ENCODE measurements around the gene CLNS1A. TPM values are rescaled to one million over a fixed set of nuclear protein-coding genes. Genes with fewer than 3 reads are reported as not detected.

Gene CLNS1A
- total RNA-seq, 4 donors from 2014 or later, result 9.4 to 96.3 (median 60.6) TPM

DNA sequence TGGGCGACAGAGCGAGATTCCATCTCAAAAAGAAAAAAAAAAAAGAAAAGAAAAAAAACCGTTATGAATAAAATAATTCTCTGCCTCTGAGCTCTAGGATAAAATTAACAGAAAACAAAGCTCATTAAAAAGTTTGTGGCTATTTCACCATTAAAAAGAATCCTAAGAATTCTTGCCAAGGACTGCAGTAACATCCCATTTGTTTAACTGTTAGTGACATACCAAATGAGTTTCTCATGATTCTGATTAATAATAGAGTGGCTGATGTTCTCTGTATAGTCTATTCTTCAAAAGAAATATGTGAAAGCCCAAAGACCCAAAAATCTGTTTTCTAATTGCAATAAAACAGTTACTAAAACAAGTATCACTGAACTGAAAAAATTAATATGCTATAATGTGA, 19.7 kb downstream of the CLNS1A start:
- intact Hi-C loops (cut with DNase I; ENCODE audit: low total_unique reads) (no loop called here), in situ Hi-C loops (cut with MboI; ENCODE audit: low pct_ligation_motif_present in 1 of 4, low pct_unique_long_range_greater_than_20kb in 1 of 4, low sequenced_read_pairs in 3 of 4) (no loop called here)
- Histone ChIP-seq H3K4me3 (no peak overlapping the region), H3K4me1 (no peaks in the 10 kb centered on the region), H3K36me3 (peaks cover 0 to 24% (median 10%) of the 10 kb centered on the region in 4 donors), H3K9me3 (no peaks in the 10 kb centered on the region), H3K27ac (no peak overlapping the region), H3K27me3 (no peaks in the 10 kb centered on the region)
- no peak for DNase-seq
- TF ChIP-seq POLR2A (IDR thresholded peaks at IDR 0.05), result no peak
- TF ChIP-seq, protein P1, sequence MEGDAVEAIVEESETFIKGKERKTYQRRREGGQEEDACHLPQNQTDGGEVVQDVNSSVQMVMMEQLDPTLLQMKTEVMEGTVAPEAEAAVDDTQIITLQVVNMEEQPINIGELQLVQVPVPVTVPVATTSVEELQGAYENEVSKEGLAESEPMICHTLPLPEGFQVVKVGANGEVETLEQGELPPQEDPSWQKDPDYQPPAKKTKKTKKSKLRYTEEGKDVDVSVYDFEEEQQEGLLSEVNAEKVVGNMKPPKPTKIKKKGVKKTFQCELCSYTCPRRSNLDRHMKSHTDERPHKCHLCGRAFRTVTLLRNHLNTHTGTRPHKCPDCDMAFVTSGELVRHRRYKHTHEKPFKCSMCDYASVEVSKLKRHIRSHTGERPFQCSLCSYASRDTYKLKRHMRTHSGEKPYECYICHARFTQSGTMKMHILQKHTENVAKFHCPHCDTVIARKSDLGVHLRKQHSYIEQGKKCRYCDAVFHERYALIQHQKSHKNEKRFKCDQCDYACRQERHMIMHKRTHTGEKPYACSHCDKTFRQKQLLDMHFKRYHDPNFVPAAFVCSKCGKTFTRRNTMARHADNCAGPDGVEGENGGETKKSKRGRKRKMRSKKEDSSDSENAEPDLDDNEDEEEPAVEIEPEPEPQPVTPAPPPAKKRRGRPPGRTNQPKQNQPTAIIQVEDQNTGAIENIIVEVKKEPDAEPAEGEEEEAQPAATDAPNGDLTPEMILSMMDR (IDR thresholded peaks at IDR 0.05), result no peak
- TF ChIP-seq POLR2AphosphoS5 (IDR thresholded peaks at IDR 0.05), result no peak
- no peak for TF ChIP-seq EP300 (IDR thresholded peaks at IDR 0.05; ENCODE audit: low read depth)
- WGBS, 2 donors (ENCODE audit: low coverage in 1 of 2), result 72 to 89% methylated on average over 1 to 3 of the region's 3 CpGs

DNA sequence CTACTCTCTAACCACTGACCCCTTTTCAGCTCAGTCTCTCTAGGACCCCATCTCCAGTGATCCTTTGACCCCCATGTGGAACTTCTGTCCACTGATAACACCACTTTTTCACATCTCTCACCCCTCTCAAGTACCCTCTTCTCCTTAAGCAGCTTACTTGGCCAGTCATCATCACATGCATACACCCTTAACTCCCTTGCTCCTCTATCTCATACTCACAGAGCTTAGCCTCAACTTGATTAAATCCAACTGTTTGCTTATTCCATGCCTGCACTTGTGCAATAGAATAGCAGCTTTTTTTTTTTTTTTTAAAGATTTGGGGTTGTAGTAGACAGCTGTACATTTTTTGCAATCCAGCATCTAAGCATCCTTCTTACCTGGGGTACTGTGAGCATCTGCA, 25.7 kb downstream of the CLNS1A start:
- TF ChIP-seq POLR2AphosphoS5 (IDR thresholded peaks at IDR 0.05), result no peak
- TF ChIP-seq, protein P1 (IDR thresholded peaks at IDR 0.05), result no peak
- TF ChIP-seq EP300 (IDR thresholded peaks at IDR 0.05; ENCODE audit: low read depth), result no peak
- TF ChIP-seq POLR2A (IDR thresholded peaks at IDR 0.05), result no peak
- Histone ChIP-seq H3K4me1 (no peaks in the 10 kb centered on the region), H3K36me3 (peaks cover 0 to 20% (median 7%) of the 10 kb centered on the region in 4 donors), H3K9me3 (no peaks in the 10 kb centered on the region), H3K27ac (no peak overlapping the region), H3K4me3 (no peak overlapping the region), H3K27me3 (no peaks in the 10 kb centered on the region)
- in situ Hi-C loops (cut with MboI; ENCODE audit: low pct_ligation_motif_present in 1 of 4, low pct_unique_long_range_greater_than_20kb in 1 of 4, low sequenced_read_pairs in 3 of 4), result no loop called here
- DNase-seq, result no peak
- intact Hi-C loops (cut with DNase I; ENCODE audit: low total_unique reads), result no loop called here

DNA sequence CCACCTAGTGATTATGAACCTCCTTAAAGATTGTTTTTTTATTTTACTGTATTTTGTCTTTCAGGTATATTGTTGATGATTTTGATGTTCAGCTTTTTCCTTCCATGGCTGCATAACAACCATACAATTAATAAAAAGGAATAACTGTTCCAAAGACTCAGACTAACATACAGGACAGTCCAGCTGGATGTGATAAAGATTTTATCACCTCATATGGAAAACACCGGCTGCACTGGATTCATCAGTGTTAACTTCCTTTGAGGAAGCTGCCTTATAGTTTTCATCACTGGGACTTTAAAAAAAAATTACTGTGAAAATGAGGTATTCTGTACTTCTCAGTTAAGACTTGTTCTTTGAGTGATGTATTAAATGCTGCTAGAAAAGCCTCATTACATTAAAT, 28.4 kb downstream of the CLNS1A start:
- no peaks in the 10 kb centered on the region for H3K27me3 ChIP-seq
- TF ChIP-seq POLR2A (IDR thresholded peaks at IDR 0.05) (no peak), POLR2AphosphoS5 (IDR thresholded peaks at IDR 0.05) (no peak), EP300 (IDR thresholded peaks at IDR 0.05; ENCODE audit: low read depth) (no peak)
- TF ChIP-seq, protein P1 (IDR thresholded peaks at IDR 0.05), result no peak
- H3K4me1 ChIP-seq, result no peaks in the 10 kb centered on the region
- no peak for DNase-seq
- in situ Hi-C loops (cut with MboI; ENCODE audit: low pct_ligation_motif_present in 1 of 4, low pct_unique_long_range_greater_than_20kb in 1 of 4, low sequenced_read_pairs in 3 of 4) (no loop called here), intact Hi-C loops (cut with DNase I; ENCODE audit: low total_unique reads) (no loop called here)
- no peaks in the 10 kb centered on the region for H3K9me3 ChIP-seq
- peaks cover 0 to 12% (median 6%) of the 10 kb centered on the region in 4 donors for H3K36me3 ChIP-seq
- WGBS, 2 donors (ENCODE audit: low coverage in 1 of 2), result 30 to 68% methylated on average over 1 of the region's 1 CpG
- no peak overlapping the region for H3K27ac ChIP-seq
- H3K4me3 ChIP-seq, result no peak overlapping the region

DNA sequence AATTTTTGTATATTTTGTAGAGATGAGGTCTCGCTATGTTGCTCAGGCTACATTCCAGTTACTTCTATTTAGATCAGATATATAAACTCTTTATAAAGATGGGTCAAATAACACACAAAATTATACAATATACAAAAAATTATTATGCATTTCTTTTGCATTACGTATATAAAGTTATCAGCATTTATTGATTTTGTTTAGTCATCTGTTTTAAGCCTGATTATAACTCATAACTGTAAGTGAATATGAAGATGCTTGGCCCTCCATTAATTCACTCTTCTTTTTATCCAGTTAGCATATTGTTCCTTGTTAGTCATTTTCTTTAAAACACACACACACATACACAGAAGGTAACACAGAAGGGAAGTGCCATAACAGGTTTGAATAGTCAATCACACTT, 33.3 kb downstream of the CLNS1A start:
- no peak for DNase-seq
- TF ChIP-seq POLR2A (IDR thresholded peaks at IDR 0.05), result no peak
- Histone ChIP-seq H3K27me3 (no peaks in the 10 kb centered on the region), H3K9me3 (no peaks in the 10 kb centered on the region), H3K4me3 (no peak overlapping the region), H3K4me1 (peaks cover 5 to 23% (median 11%) of the 10 kb centered on the region in 4 donors), H3K27ac (no peak overlapping the region), H3K36me3 (peaks cover 0 to 11% (median 5%) of the 10 kb centered on the region in 4 donors)
- intact Hi-C loops (cut with DNase I; ENCODE audit: low total_unique reads) (no loop called here), in situ Hi-C loops (cut with MboI; ENCODE audit: low pct_ligation_motif_present in 1 of 4, low pct_unique_long_range_greater_than_20kb in 1 of 4, low sequenced_read_pairs in 3 of 4) (no loop called here)
- 95 to 100% methylated on average over 2 of the region's 2 CpGs for WGBS, 2 donors (ENCODE audit: low coverage in 1 of 2)

DNA sequence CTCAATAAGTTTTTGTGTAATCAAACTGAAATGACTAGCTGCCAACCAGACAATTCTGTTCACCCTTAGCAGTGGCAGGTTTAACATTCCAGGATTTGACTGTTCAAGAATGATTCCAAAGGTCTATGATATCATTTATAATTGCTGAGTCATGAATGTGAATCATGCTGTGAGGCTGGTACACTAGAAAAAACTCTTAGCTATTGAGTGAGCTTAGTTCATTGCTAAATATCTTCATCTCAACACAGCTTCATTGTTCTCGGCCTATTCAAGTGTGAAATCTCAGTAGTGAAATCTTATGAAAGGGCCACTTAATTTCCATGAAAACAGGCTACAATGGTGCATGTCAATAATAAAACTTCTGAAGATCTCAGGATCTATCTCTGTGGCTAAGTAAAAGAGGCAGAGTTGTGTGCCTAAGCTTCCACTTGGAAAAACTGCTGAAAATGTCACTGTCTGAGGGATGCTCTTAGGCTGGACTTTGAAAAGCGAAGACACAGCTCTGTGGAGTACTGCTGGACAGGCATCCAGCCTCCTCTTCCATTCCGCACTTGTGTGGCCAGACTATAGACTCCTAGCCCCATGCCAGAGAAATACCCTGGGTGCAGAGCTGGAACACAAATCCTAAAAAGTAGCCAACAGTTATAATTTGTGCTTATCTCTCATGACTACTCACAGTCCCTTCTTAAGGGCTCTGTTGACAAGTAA, 35.1 kb downstream of the CLNS1A start:
- no peak for DNase-seq
- peak in 1 of 3 donors; percentile 43 for TF ChIP-seq POLR2AphosphoS5 (IDR thresholded peaks at IDR 0.05)
- TF ChIP-seq, protein P1 (IDR thresholded peaks at IDR 0.05), result no peak
- no peak for TF ChIP-seq EP300 (IDR thresholded peaks at IDR 0.05; ENCODE audit: low read depth)
- TF ChIP-seq POLR2A (IDR thresholded peaks at IDR 0.05), result no peak
- no peaks in the 10 kb centered on the region for H3K9me3 ChIP-seq
- 60 to 82% methylated on average over 1 to 3 of the region's 3 CpGs for WGBS, 2 donors (ENCODE audit: low coverage in 1 of 2)
- peaks cover 5 to 23% (median 11%) of the 10 kb centered on the region in 4 donors for H3K4me1 ChIP-seq
- in situ Hi-C loops (cut with MboI; ENCODE audit: low pct_ligation_motif_present in 1 of 4, low pct_unique_long_range_greater_than_20kb in 1 of 4, low sequenced_read_pairs in 3 of 4) (no loop called here), intact Hi-C loops (cut with DNase I; ENCODE audit: low total_unique reads) (no loop called here)
- no peaks in the 10 kb centered on the region for H3K27me3 ChIP-seq
- peaks cover 0 to 4% (median 2%) of the 10 kb centered on the region in 4 donors for H3K36me3 ChIP-seq
- peak overlapping the region; percentile 44 to 65 (median 56) for H3K27ac ChIP-seq
- no peak overlapping the region for H3K4me3 ChIP-seq
